Neuron (in vitro differentiated cells): Measurements from ENCODE around the gene ARNT2.

Source experiments
- H2AFZ ChIP-seq: one replicate; pipeline ENCODE4 v1.6.1; 2013; ENCODE audit warnings: low read depth, mild to moderate bottlenecking, inconsistent platforms, low read length, moderate library complexity
- H3K27me3 ChIP-seq: one replicate; pipeline ENCODE4 v1.6.1; 2013; ENCODE audit warnings: low read length; ENCODE audit not compliant: insufficient read depth
- H3K36me3 ChIP-seq: one replicate; pipeline ENCODE4 v1.6.1; 2013; ENCODE audit warnings: low read length; ENCODE audit not compliant: insufficient read depth
- H3K4me1 ChIP-seq: one replicate; pipeline ENCODE4 v1.6.1; 2013; ENCODE audit warnings: low read length; ENCODE audit not compliant: insufficient read depth
- H3K4me3 ChIP-seq: 2 replicates; pipeline ENCODE4 v1.5.1; 2013; ENCODE audit warnings: mild to moderate bottlenecking, low read length, moderate library complexity
- H3K9me3 ChIP-seq: one replicate; pipeline ENCODE4 v1.6.1; 2013; ENCODE audit warnings: low read length

Gene ARNT2

GRCh38 chr15:80436511-80437307 lies 32.5 kb downstream of the ARNT2 start:
- Histone ChIP-seq H2AFZ (no peak overlapping the region), H3K9me3 (no peaks in the 10 kb centered on the region), H3K36me3 (peaks cover 8% of the 10 kb centered on the region), H3K4me3 (no peak overlapping the region), H3K4me1 (peaks cover 28% of the 10 kb centered on the region), H3K27me3 (no peaks in the 10 kb centered on the region)

DNA sequence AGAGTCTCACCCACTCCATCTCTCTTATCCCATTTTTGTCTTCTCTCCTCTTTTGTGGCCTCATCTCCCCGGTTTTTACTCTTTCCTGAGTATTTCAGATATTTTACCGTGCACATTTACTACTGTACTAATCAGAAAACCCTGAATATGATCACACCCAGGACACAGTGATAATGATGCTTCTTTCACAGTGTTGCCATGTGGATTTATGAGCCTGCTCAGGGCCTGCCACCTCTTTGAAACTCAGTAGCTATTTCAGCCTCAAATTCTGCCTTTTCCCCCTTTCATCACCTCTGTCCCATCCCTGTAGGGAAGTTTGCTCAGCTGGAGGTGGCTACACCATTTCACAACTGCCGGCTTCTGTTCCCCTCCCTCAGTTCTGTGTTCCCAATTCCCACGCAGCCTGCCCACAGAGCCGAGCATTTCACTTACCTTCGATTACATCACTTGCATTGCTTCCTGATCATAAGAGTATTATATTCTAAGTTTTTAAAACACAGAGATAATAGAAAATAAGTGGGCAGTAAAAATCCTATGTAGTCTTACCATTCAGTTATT lies 33.2 kb downstream of the ARNT2 start:
- Histone ChIP-seq H3K9me3 (no peaks in the 10 kb centered on the region), H3K36me3 (peaks cover 8% of the 10 kb centered on the region), H3K4me3 (no peak overlapping the region), H3K4me1 (peaks cover 30% of the 10 kb centered on the region), H2AFZ (no peak overlapping the region), H3K27me3 (no peaks in the 10 kb centered on the region)

GRCh38 chr15:80439140-80439539 lies 35.0 kb downstream of the ARNT2 start:
- H3K4me3 ChIP-seq: no peak overlapping the region
- peaks cover 30% of the 10 kb centered on the region for H3K4me1 ChIP-seq
- H3K27me3 ChIP-seq: no peaks in the 10 kb centered on the region
- H3K36me3 ChIP-seq: peaks cover 8% of the 10 kb centered on the region
- no peaks in the 10 kb centered on the region for H3K9me3 ChIP-seq
- no peak overlapping the region for H2AFZ ChIP-seq

- peaks cover 8% of the 10 kb centered on the region for H3K36me3 ChIP-seq
- H3K9me3 ChIP-seq: no peaks in the 10 kb centered on the region
- no peak overlapping the region for H2AFZ ChIP-seq
- no peaks in the 10 kb centered on the region for H3K27me3 ChIP-seq
- no peak overlapping the region for H3K4me3 ChIP-seq
- H3K4me1 ChIP-seq: peaks cover 25% of the 10 kb centered on the region
These were observed 35.8 kb downstream of the ARNT2 start for GRCh38 chr15:80440024-80440423.

GRCh38 chr15:80441041-80441440 lies 36.9 kb downstream of the ARNT2 start:
- H3K4me3 ChIP-seq: no peak overlapping the region
- no peak overlapping the region for H2AFZ ChIP-seq
- peaks cover 18% of the 10 kb centered on the region for H3K4me1 ChIP-seq
- peaks cover 5% of the 10 kb centered on the region for H3K36me3 ChIP-seq
- H3K27me3 ChIP-seq: no peaks in the 10 kb centered on the region
- no peaks in the 10 kb centered on the region for H3K9me3 ChIP-seq

DNA sequence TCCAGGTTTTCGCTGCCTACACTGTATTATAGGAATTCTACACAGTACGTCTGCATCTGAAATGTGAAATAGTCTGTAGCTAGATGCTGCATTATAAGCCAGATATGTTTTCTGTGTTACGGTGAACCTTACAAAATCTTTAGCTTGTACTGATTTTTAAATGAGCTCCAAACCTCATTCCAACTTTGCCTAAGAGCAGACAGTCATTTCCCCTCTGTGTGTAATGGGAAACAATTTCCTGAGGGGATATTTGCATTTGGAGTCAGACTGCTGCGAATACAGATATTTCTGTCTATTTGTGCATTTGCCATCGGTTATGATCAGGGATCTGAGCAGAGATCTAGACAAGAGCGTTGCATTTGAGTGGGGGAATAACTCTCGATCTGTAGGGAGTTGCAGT lies 37.5 kb downstream of the ARNT2 start:
- H3K4me3 ChIP-seq: no peak overlapping the region
- no peak overlapping the region for H2AFZ ChIP-seq
- H3K9me3 ChIP-seq: no peaks in the 10 kb centered on the region
- H3K4me1 ChIP-seq: peaks cover 18% of the 10 kb centered on the region
- no peaks in the 10 kb centered on the region for H3K36me3 ChIP-seq
- no peaks in the 10 kb centered on the region for H3K27me3 ChIP-seq

GRCh38 chr15:80442728-80443403 lies 38.7 kb downstream of the ARNT2 start:
- Histone ChIP-seq H3K4me3 (no peak overlapping the region), H3K27me3 (no peaks in the 10 kb centered on the region), H3K9me3 (no peaks in the 10 kb centered on the region), H3K36me3 (no peaks in the 10 kb centered on the region), H2AFZ (no peak overlapping the region), H3K4me1 (peaks cover 18% of the 10 kb centered on the region)

DNA sequence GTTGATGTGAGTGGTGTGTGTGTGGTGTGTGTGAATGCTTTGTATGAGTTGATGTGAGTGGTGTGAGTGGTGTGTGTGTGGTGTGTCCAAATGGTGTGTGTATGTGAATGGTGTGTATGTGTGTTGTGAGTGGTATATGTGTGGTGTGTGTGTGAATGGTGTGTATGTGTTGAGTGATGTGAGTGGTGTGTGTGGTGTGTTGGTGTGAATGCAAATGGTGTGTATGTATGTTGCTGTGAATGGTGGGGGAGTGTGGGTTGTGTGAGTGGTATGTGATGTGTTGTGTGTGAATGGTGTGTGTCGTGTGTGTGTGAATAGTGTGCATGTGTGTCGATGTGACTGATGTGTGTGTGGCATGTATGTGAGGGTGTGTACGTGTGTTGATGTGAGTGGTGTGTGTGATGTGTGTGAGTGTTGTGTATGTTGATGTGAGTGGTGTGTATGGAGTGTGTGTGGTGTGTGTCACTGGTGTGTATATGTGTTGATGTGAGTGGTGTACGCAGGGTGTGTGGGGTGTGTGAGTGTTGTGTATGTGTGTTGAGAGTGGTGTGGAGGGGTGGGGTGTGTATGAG lies 40.6 kb downstream of the ARNT2 start:
- Histone ChIP-seq H3K36me3 (no peaks in the 10 kb centered on the region), H3K4me3 (no peak overlapping the region), H3K4me1 (peaks cover 18% of the 10 kb centered on the region), H3K9me3 (no peaks in the 10 kb centered on the region), H2AFZ (no peak overlapping the region), H3K27me3 (no peaks in the 10 kb centered on the region)

- Histone ChIP-seq H3K9me3 (no peaks in the 10 kb centered on the region), H3K27me3 (no peaks in the 10 kb centered on the region), H3K36me3 (no peaks in the 10 kb centered on the region), H3K4me3 (no peak overlapping the region), H3K4me1 (peaks cover 15% of the 10 kb centered on the region), H2AFZ (no peak overlapping the region)
These were observed 41.3 kb downstream of the ARNT2 start for GRCh38 chr15:80445300-80446041.

- Histone ChIP-seq H3K36me3 (no peaks in the 10 kb centered on the region), H2AFZ (no peak overlapping the region), H3K9me3 (no peaks in the 10 kb centered on the region), H3K27me3 (no peaks in the 10 kb centered on the region), H3K4me3 (no peak overlapping the region), H3K4me1 (no peaks in the 10 kb centered on the region)
These were observed 42.9 kb downstream of the ARNT2 start for GRCh38 chr15:80447077-80447476.

- no peaks in the 10 kb centered on the region for H3K27me3 ChIP-seq
These were observed 45.6 kb downstream of the ARNT2 start for GRCh38 chr15:80449825-80450224.

DNA sequence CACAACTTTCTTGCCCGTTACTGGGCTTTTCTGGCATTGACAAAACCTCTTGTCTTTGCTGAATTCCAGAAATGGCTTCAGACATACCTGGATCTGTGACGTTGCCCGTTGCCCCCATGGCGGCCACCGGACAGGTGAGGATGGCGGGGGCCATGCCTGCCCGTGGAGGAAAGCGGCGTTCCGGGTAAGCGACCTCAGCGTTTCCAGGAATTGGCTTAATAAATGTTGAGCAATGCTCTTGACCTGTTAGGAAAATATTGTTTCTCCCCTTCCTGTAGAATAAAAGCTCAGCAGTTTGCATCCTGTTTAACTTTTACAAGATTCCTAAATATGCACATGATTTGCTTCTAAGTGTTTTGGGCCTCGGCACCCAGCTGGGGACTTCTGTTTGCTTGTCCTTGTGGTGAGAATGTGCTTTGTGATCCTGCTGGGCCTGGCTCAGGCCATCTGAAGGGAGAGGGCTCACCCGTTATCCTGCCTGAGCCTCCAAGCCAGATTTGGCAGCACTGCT lies 46.7 kb downstream of the ARNT2 start:
- Histone ChIP-seq H3K27me3 (no peaks in the 10 kb centered on the region), H3K36me3 (peaks cover 14% of the 10 kb centered on the region), H3K4me3 (no peak overlapping the region), H3K4me1 (no peaks in the 10 kb centered on the region), H3K9me3 (no peaks in the 10 kb centered on the region), H2AFZ (no peak overlapping the region)

More at GRCh38 chr15:80449825-80450224, 45.6 kb downstream of the ARNT2 start:
- Histone ChIP-seq H2AFZ (no peak overlapping the region), H3K4me3 (no peak overlapping the region), H3K9me3 (no peaks in the 10 kb centered on the region), H3K4me1 (no peaks in the 10 kb centered on the region), H3K36me3 (peaks cover 14% of the 10 kb centered on the region)
